AG04449 (cell line): ENCODE measurements around the gene ACSL1.

ENCODE experiments used
- CTCF ChIA-PET: fragments of 350-600 bp; formaldehyde crosslinking; extraction: SDS; loops from one replicate; lab custom pipeline; 2021; ENCODE audit warnings: antibody characterized with exemption; lab: Yijun Ruan, JAX
- POLR2A ChIA-PET: fragments of 400-600, 350-600 bp; formaldehyde crosslinking; extraction: SDS; loops from one replicate; lab custom pipeline; 2020; ENCODE audit warnings: antibody characterized with exemption, inconsistent platforms; lab: Yijun Ruan, JAX
- DNase-seq: peaks from one replicate; pipeline ENCODE4 v3.0.0-alpha.2; 2010; ENCODE audit warnings: low read depth, low spot score
- H3K4me3 ChIP-seq: 2 replicates; pipeline ENCODE4 v1.5.1; 2011; ENCODE audit warnings: low read depth, mild to moderate bottlenecking, control low read depth, low read length
- CTCF ChIP-seq: IDR thresholded peaks from one replicate; pipeline ENCODE4 v1.5.1; 2011; ENCODE audit warnings: mild to moderate bottlenecking, moderate library complexity, low read length, control low read depth, inconsistent platforms; ENCODE audit not compliant: insufficient read depth; ENCODE audit errors: missing control alignments

The ACSL1 gene

GRCh38 chr4:184765473-184766340 is 60.1 kb downstream of the ACSL1 start:
- no peak for DNase-seq
- H3K4me3 ChIP-seq: no peak overlapping the region
- CTCF ChIA-PET: no interaction called here
- POLR2A ChIA-PET: no interaction called here
- TF ChIP-seq CTCF: no peak

DNA sequence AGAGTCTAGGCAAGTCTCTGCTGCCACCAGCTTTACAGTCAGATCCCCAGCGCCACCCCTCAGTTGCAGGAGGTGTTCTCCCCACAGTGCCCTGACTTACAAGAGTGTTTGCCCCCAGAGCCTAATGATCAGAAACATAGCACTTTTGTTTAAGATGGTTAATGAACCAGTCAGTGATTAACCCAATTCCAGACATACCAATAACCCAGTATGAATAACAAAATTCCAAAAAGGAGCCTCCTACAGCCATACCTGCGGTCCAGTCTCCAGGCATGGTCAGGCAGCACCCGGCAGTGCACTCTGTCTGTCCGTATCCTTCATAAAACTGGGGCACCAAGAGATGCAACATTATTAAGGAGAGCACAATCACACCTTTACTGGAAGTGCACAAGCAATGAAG is 61.2 kb downstream of the ACSL1 start:
- H3K4me3 ChIP-seq: no peak overlapping the region
- POLR2A ChIA-PET: no interaction called here
- TF ChIP-seq CTCF: no peak
- no peak for DNase-seq
- CTCF ChIA-PET: no interaction called here

- no peak for TF ChIP-seq CTCF
- ChIA-PET POLR2A (no interaction called here), CTCF (interaction anchor here (1.0 kb wide), 1 partner anchor 9 kb away, joined by 3 read pairs; no protein-coding TSS in a partner anchor)
- no peak overlapping the region for H3K4me3 ChIP-seq
- DNase-seq: no peak
These were observed 62.5 kb downstream of the ACSL1 start for GRCh38 chr4:184763150-184763780.

DNA sequence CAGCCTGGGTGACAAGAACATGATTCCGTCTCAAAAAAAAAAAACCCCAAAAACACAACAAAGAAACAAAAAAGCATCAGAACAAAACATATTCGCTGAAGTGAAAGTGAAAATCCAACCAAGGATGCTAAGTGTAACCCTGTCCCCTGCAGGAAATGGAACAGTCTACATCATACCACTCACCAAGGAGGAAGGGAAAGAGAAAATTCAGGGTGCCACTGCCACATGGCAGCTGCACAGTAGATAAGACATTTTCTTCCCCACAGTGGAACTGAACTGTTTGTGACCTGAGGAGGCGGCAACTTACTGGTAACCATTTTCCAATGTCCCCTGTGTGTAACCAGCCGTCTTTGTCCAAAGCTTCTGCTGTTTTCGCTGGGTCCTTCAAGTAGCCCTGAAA is 63.7 kb downstream of the ACSL1 start:
- ChIA-PET CTCF (no interaction called here), POLR2A (no interaction called here)
- H3K4me3 ChIP-seq: no peak overlapping the region
- no peak for TF ChIP-seq CTCF
- DNase-seq: no peak

DNA sequence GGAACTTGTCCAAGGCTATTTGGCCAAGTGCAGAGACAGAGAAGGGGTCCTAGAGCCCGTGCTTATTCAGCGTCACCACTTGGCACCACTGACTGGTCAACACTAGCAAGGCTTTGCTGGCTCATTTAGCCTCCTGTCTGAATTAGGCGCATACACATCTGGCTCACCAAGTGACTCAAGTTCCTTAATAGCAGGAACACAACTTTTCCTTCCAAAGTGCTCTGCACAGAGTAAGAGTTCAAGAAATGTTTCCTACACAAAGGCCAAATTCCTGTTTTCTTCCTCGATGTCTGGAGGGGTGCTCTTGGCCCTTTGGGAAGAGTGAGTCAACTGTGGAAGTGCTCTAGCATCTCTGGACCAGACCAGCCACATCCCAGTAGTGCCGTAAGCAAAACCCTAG is 65.1 kb downstream of the ACSL1 start:
- no peak overlapping the region for H3K4me3 ChIP-seq
- TF ChIP-seq CTCF: no peak
- CTCF ChIA-PET: no interaction called here
- POLR2A ChIA-PET: no interaction called here
- no peak for DNase-seq

DNA sequence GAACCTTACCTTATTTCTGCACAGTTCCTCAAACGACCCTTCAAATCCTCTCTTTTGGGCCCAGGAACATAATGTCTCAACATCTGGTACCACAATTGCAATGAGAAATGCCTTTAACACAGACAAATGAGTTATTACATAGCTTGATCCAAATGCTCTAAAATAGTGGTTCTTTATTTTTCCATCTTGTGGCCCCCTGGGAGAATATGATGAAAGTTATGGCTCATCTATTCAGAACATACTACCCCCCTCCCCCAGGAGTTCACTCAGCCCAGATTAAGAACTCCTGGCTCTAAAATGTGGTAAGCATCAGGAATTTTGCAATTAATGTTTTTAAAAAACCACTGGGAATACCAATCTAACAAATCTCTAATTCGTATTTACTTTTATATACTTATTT is 68.0 kb downstream of the ACSL1 start:
- POLR2A ChIA-PET: no interaction called here
- CTCF ChIA-PET: interaction anchor here (5.1 kb wide), 1 partner anchor 12 kb away, joined by 30 read pairs; no protein-coding TSS in a partner anchor
- no peak for DNase-seq

More for the DNA sequence above, 68.0 kb downstream of the ACSL1 start:
- no peak for TF ChIP-seq CTCF
- H3K4me3 ChIP-seq: no peak overlapping the region
